AG04449 (cell line): ENCODE measurements around the gene ZNF329.
A peak's percentile ranks its signal among the peaks of the same experiment; 100 is the strongest.

ENCODE experiments used
- CTCF ChIA-PET: fragments of 350-600 bp; formaldehyde crosslinking; extraction: SDS; loops from one replicate; lab custom pipeline; 2021; ENCODE audit warnings: antibody characterized with exemption; lab: Yijun Ruan, JAX
- POLR2A ChIA-PET: fragments of 400-600, 350-600 bp; formaldehyde crosslinking; extraction: SDS; loops from one replicate; lab custom pipeline; 2020; ENCODE audit warnings: antibody characterized with exemption, inconsistent platforms; lab: Yijun Ruan, JAX
- DNase-seq: peaks from one replicate; pipeline ENCODE4 v3.0.0-alpha.2; 2010; ENCODE audit warnings: low read depth, low spot score
- H3K4me3 ChIP-seq: 2 replicates; pipeline ENCODE4 v1.5.1; 2011; ENCODE audit warnings: low read depth, mild to moderate bottlenecking, control low read depth, low read length
- CTCF ChIP-seq: IDR thresholded peaks from one replicate; pipeline ENCODE4 v1.5.1; 2011; ENCODE audit warnings: mild to moderate bottlenecking, moderate library complexity, low read length, control low read depth, inconsistent platforms; ENCODE audit not compliant: insufficient read depth; ENCODE audit errors: missing control alignments

ZNF329 gene

GRCh38 chr19:58150328-58150921, at the start of gene ZNF329:
ZNF329 (minus strand) TSS chr19:58150789; CDS start chr19:58129503, 21,286 bp downstream.
- DNase-seq, result no peak
- no peak for TF ChIP-seq CTCF
- ChIA-PET POLR2A (interaction anchor here (1.3 kb wide), 1 partner anchor 469 kb away, joined by 3 read pairs; the partner anchor contains the start of gene ZNF551), CTCF (interaction anchor here (0.6 to 1.5 kb wide), 2 partner anchors 55 to 744 kb away, joined by 3 to 6 read pairs; no protein-coding TSS in a partner anchor)
- H3K4me3 ChIP-seq, result peak within 1 kb of the TSS; percentile 96

- no peak for TF ChIP-seq CTCF
- ChIA-PET CTCF (no interaction called here), POLR2A (no interaction called here)
- no peak for DNase-seq
- H3K4me3 ChIP-seq, result no peak overlapping the region
Observed at GRCh38 chr19:58196901-58197616, 46.5 kb upstream of the ZNF329 start.

GRCh38 chr19:58183817-58184215, 33.2 kb upstream of the ZNF329 start:
- no peak for TF ChIP-seq CTCF
- ChIA-PET CTCF (interaction anchor here (0.8 to 1.2 kb wide), 3 partner anchors 8 to 28 kb away, joined by 3 to 4 read pairs (median 4); no protein-coding TSS in a partner anchor), POLR2A (interaction anchor here (1.4 to 1.5 kb wide), 2 partner anchors 94 to 163 kb away, joined by 4 read pairs; no protein-coding TSS in a partner anchor)
- H3K4me3 ChIP-seq, result peak overlapping the region; percentile 85
- peak; percentile 33 for DNase-seq

- CTCF ChIA-PET, result interaction anchor here (0.8 to 1.2 kb wide), 3 partner anchors 9 to 27 kb away, joined by 3 to 4 read pairs (median 4); no protein-coding TSS in a partner anchor
- H3K4me3 ChIP-seq, result peak within 1 kb of the TSS; percentile 85
- POLR2A ChIA-PET, result interaction anchor here (0.5 to 1.5 kb wide), 4 partner anchors 41 to 295 kb away, joined by 3 to 4 read pairs (median 4); no protein-coding TSS in a partner anchor
- no peak for TF ChIP-seq CTCF
- DNase-seq, result peak; percentile 53
Observed at GRCh38 chr19:58182989-58183816, 32.6 kb upstream of the ZNF329 start, which contains the start of gene ZNF274. ZNF274 (plus strand) TSS chr19:58183061; CDS start chr19:58183966, 905 bp downstream.

- DNase-seq, result no peak
- ChIA-PET POLR2A (interaction anchor here (0.5 to 1.5 kb wide), 4 partner anchors 40 to 295 kb away, joined by 3 to 4 read pairs (median 4); no protein-coding TSS in a partner anchor), CTCF (interaction anchor here (1.1 to 1.2 kb wide), 3 partner anchors 13 to 163 kb away, joined by 3 to 4 read pairs (median 3); no protein-coding TSS in a partner anchor)
- H3K4me3 ChIP-seq, result peak overlapping the region; percentile 85
- TF ChIP-seq CTCF, result no peak
Observed at GRCh38 chr19:58182577-58182988, 32.0 kb upstream of the ZNF329 start.
